Ecto neural progenitor cell (in vitro differentiated cells): ENCODE results near the gene YBX1.
"Not testable (repeated sequence)": the region's sequence is repeated elsewhere in the genome, so short reads cannot be mapped to it uniquely, and the experiment has no call there.

Source experiments
- DNase-seq: peaks from one replicate; pipeline ENCODE4 v3.0.0-alpha.2; 2018; ENCODE audit warnings: low spot score

Gene YBX1

GRCh38 chr1:42681741-42682483 is at the start of gene YBX1:
TSS of gene YBX1 (plus strand) at chr1:42682418. CDS start at chr1:42682566, 148 bp downstream.
- peak; percentile 96 for DNase-seq

- no peak for DNase-seq
These were observed 43.1 kb upstream of the YBX1 start for GRCh38 chr1:42639116-42639515.

GRCh38 chr1:42646056-42646455 is 36.2 kb upstream of the YBX1 start:
- no peak for DNase-seq

DNA sequence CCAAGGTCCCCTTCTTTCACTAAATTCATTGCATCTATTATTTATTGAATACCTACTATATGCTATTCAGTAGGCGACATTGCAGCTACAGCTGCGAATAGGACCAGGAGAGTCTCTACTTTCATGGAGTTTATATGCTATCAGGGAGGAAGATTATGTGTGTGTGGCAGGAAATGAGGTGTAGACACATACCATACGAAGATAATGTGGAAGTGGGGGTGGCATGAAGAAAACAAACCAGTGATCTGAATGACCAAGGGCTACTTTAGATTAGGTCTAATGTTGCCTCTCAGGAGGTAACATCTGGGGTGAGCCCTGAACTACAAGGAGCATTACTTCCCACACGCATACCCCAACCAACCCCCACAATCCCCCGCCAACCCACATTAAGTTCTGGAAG is 25.0 kb upstream of the YBX1 start:
- DNase-seq: no peak

DNA sequence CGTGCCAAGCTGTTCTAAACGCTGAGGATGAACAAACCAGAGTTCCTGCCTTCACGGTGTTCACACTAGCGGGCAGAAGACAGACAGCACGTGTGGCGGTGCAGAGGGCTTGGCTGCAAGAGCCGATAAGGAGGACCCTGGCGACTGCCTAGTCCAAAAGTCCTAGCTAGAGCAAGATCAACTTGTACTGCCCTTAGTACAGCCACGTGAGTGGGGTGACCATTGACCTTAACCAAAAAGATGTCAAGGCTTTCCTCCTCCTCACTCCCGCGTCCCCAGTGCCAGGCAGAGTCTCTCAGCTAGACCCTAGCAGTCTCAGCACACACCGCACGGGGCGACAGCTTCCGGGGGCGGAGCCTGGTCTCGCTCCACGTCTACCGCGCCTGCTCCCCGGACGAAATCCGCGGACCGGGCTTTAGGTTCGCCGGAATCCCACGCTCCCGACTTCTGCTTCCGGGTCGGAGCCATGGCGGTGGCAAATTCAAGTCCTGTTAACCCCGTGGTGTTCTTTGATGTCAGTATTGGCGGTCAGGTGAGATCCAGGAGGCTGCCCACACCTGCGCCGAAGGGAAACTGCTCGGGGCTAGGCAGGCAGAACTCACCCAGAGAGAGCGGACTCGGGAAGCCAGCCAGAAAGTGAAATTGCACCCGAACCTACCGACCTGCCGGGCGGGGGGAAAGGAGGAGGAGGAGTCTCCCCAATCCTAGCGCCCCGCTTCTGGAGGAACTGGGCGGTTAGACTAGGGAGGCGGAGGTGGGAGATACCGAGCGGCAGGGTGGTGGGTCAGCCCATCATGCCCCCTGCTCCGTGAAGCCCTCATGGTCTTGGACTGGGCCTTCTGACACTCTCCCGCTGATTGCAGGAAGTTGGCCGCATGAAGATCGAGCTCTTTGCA is 24.0 kb upstream of the YBX1 start, which contains the start of gene PPIH:
Gene PPIH (plus strand): TSS at position 443 of the 896 bp plus-strand sequence. CDS start 24 bp downstream, at position 467.
- DNase-seq: peak; percentile 96

GRCh38 chr1:42658877-42659337 is 23.3 kb upstream of the YBX1 start:
- no peak for DNase-seq

GRCh38 chr1:42660907-42661500 is 21.2 kb upstream of the YBX1 start:
- no peak for DNase-seq

- DNase-seq: no peak
These were observed 12.3 kb upstream of the YBX1 start for GRCh38 chr1:42669936-42670335.

DNA sequence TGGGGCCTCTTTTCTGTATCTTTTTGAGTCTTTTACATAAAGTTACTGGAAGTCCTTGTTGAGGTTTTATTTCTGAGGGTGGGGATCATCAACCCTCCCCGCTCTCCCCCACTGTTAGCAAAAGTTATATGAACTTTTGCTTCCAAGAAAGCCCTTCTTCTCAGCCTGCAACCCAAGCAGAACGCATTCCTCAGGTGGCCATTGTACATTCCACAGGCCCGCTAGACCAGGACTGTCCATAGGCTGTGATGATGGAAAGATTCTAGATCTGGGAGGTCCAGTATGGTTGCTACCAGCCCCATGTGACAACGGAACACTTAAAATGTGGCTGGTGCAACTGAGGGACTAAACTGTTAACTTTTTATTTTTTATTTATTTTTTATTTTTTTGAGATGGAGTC is 11.8 kb upstream of the YBX1 start:
- no peak for DNase-seq

DNA sequence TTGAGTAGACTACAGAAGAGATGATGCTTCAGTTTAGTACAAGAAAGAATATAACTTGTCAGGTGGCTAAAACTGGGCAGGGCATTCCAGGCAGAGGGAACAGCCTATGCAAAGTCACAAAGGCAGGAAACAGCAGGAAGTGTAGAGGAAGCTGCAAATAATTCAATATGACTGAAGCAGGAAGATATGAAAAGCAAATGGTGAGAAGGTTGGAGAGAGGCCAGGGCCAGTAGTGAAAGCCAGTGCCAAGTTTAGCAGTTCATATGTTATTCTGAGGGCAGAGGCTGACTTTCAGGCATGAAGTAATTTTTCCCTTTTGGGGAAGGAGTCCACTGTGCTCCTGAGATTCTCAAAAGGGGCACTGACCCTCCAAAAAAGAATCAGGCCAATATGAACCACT is 8.0 kb upstream of the YBX1 start:
- no peak for DNase-seq

- DNase-seq: no peak
These were observed 7.5 kb upstream of the YBX1 start for GRCh38 chr1:42674682-42675081.

DNA sequence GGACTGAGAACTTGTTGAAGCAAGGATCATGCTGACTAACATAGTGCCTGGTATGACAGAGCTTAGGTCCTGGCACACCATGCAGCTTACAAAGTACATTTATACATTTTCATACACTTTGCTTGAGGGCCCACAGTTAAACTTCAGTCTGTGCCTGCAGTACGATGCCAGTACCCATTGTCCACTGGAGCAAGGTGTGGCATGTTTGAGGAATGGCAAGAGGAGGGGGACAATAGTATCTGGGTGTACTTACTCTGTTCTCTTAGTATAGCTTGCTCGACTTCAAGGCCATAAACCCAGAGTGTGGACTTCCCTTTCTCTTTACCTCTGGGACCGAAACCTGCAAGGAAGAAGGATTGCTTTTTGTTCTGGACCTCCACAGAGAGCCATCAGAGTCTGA is 6.8 kb upstream of the YBX1 start:
- no peak for DNase-seq

GRCh38 chr1:42676534-42677087 is 5.6 kb upstream of the YBX1 start:
- DNase-seq: no peak

- DNase-seq: no peak
These were observed 2.7 kb upstream of the YBX1 start for GRCh38 chr1:42679364-42679983.

DNA sequence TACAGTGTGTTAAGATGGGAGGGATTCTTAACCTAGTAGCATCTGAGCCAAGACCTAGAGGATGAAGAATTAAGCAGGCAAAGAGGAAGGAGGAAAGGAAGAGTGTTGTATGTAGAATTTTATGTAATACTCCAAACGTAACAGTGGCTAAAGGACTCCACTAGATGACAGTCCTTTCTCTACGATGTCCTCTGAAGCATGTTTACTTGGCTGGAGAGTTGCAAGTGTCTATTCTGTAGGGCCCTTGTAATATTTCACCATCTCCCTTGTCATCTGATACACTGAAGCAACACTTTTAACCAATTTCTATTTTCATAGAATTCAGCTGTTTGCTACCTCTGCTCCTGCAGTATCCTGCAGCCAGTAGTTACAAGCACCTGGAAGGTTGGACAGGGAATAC is 2.2 kb upstream of the YBX1 start:
- DNase-seq: no peak

DNA sequence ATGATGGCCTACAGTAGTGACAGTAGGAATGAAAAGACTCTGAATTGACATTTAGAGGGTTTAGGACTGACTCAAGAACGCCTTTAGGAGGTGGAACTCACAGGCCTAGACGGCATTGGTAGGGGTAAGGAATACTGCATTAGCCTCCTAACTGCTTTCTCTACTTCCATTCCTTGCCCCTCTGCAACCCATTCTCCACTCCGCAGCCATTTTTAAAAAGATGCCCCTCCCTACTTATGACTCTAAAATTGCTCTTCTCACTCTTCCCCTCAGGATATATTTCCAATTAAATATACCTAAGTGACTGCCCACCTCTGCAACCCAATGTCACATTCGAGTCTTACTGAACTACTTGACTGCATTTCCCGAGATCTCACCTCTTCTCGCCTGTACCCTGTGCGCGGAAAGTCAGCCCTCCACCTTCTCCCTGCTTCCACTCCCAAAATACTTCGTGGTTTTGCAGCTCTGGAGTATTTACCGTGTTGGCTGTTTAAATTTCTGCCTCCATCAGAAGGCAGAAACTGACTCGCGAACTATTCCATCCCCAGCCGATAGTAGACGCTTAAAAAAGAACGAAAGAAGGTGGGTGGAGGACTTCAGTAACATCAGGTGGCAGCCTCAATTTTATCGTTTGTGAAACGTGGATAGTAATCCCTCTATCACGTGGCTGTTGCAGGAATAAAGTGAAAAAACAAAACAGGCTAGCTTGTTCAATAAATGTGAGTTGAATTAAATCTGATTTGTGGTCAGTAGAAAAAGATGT is 1.1 kb upstream of the YBX1 start:
- no peak for DNase-seq

DNA sequence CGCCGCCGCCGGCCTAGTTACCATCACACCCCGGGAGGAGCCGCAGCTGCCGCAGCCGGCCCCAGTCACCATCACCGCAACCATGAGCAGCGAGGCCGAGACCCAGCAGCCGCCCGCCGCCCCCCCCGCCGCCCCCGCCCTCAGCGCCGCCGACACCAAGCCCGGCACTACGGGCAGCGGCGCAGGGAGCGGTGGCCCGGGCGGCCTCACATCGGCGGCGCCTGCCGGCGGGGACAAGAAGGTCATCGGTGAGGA is 193 bp downstream of the YBX1 start:
- not testable (repeated sequence) for DNase-seq

DNA sequence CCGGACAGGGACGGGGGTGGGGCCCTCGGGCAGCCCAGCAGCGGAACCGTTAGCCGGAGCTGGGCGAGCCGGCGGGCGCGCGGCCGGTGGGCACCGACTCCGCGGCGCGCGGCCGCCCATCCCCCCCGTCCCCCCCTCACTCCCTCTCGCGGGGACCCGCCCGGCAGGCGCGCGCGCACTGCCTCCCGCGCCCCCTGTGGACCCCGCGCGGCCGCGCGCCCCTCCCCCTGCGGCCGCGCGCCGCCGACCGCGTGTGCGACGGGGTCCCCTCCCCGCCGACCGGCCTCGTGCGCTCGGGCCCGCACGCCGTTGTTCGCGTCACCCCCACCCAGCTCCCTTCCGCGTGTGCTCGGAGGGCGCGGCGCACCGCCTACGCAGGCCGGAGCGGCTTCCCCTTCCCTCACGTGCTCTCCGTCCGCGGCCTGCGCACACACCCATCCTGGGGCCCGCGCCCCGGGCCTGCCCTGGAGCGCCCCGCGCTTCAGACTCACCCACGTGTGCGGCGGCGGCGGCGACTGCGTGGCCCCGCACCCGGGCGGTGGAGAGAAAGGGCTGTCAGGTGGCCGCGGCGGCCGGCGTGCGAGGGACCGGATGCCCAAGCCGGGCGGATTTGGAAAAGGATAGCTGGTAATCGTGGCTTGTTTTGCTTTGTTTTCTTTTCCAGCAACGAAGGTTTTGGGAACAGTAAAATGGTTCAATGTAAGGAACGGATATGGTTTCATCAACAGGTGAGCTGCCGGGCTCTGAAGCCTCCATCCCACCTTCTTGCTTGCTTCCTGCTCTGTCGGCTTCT is 717 bp downstream of the YBX1 start:
- peak; percentile 73 for DNase-seq

- DNase-seq: no peak
These were observed 1.9 kb downstream of the YBX1 start for GRCh38 chr1:42684139-42684538.

DNA sequence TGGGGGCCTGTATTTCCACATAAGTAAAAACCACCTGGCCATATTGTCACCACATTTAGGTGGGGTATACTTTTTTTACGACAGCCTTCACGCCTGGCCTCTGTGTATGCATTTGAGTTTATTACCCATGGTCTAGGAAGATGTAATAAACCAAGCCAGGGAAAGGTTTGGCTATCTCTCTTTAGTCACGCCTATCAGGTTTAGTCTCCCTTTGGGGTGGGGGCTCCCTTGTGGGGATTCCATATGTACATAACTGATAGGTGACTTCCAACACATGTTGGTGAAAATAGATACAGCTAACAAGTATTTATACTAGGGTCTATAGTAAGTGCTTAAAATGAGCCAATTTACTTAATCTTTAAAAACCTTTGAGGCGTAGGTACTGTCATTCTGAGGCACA is 4.2 kb downstream of the YBX1 start:
- DNase-seq: no peak

- DNase-seq: no peak
These were observed 7.7 kb downstream of the YBX1 start for GRCh38 chr1:42689912-42690311.
